ENCODE data around the gene KRT13.

Gene KRT13

DNA sequence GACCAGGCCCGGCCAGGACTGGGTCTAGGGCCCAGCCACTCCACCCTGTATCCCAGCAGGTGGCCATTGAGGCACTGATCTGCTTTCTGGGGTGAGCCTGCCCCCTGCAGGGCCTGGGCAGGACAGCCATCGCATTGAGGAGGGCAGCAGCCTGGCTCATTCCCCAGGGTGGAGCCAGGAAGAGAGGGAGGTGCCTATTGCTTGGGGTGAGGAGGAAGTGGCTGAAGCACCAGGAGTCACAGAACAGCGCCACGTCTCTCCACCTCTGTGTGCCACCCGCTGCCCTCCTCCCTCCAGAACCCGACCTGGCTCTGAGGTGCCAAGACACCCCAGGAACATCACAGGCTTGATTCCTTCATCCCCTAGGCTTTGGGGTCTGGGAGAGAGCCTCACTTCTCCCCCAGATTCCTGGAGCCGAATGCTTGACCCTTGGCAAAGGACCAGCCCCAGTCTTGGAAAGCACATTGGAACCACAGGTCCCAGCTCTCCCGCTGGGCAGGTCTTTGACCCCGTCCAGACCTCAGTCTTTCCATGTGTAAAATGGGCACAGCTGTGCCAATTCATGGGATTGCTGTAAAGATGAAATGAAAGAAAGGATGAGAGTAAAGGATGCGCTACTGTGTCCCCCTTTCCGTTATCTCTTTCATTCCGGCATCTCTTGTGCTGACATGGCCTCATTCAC is 8.5 kb downstream of the KRT13 start:
- peak in 9 of 56 donors; percentile 1 to 33 (median 10) for DNase-seq

DNA sequence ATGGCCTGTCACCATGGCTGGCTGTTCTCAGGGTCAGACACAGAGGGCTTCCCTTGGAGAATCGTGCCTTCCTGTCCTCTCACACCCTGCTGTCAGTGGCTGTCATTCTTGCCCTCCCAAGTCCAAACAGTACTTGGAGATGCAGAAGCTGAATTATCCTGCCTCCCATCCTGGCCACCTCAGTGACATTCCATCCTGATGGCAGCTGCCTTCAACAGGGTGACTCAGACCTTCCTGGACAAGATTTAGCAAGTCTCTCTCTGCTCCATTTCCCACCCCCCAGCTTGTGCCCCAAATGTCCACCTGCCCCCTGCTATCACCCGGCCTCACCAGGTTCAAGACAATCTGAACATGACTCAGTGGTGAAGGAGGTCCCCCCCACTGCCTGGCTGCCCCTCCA is 10.9 kb downstream of the KRT13 start:
- DNase-seq: no peak

DNA sequence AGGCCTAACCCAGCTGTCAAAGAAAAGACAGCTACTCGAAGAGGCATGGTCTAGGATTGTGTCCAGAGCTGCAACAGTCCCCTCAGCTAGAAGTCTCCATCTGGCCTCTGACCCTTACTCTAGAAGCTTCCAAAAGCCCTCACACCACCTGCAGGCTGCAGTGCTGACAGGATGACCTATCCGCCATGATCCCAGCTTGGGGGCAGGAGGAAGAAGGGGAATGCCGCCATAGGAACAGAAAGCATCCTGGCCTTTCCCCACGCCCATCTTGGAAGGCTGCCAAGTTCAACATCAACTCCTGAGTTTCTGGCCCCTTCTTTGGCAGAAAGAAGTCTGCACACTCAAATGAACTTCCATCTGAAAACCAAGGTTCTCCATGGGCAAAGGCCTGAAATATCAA is 12.6 kb downstream of the KRT13 start:
- peak in 1 of 56 donors; percentile 13 for DNase-seq

DNA sequence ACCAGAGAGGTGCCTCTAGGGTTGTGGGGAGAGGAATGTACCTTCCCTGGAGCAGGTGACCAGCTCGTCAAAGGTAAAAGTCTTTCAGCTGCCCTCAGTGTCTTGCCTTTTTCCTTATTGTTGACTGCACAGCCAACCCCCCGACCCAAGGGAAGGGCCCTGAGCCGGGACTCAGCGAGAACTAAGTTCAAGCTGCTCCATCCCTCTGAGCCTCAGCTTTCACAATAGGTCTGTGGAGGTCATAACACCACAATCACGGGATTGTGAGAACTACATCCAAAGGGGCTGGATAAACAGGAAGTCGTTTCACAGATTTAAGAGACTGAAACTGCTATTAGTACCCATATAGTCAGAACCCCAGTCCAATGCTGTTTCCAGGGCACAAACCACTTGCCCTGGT is 13.1 kb downstream of the KRT13 start:
- no peak for DNase-seq

DNA sequence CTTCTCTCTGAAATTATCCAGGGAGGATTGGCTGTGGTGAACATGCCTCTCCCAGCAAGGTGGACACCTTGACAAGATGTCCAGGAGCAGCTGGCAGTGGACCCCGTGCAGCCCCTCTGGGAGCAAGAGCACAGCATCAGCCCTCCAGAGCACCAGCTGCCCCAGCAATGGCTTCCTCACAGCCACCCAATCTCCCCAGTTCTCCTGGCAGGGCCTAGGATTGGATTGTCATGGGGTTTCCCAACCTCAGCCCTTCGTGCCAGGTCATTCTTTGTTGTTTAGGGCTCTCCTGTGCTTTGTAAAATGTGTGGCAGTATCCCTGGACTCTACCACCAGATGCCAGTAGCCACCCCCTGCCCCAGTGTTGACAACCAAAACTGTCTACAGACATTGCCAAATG is 13.9 kb downstream of the KRT13 start:
- DNase-seq: no peak

DNA sequence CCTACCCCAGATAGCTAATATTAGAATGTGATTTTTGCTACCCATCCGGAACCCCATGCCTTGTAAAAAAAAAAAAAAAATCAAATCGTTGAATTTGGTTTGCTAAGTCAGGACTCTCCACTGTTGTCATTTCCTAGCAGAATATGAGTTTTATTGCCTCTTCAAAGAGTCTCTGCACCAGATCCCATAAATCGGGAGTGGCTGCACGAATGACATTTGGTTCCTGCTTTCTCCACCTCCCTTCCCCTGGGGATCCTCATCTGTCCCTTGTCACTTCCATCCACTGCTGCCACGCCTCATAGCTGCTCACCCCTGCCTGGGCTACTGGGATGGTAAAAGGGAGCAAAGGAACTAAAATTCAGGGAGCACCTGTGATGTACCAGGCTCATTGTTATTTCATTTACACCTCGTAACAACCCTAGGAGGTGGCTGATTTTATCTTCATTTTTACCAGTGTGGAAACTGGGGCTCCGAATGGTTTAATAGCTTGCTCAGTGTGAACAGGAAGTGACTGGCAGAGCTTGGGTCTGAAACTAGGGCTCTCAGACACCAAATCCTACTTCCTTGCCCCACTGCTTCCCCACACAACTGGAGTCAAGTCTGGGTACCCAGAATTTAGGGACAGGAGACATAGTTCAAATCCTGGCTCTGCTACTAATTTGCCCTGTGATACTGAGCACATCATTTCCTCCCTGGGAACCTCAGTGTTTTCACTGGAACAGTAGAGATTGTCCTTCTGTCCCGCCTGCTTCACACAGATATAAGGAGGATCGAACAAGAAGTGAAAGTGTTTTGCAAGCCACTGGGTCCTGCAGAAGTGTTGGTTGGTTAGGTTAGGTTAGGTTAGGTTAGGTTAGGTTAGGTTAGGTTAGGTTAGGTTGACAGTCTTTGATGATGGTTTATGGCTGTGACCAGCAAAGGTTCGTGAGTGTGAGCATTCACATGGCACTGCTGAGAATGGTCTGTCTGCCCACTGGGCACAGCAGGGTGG is 15.1 kb downstream of the KRT13 start:
- no peak for DNase-seq

DNA sequence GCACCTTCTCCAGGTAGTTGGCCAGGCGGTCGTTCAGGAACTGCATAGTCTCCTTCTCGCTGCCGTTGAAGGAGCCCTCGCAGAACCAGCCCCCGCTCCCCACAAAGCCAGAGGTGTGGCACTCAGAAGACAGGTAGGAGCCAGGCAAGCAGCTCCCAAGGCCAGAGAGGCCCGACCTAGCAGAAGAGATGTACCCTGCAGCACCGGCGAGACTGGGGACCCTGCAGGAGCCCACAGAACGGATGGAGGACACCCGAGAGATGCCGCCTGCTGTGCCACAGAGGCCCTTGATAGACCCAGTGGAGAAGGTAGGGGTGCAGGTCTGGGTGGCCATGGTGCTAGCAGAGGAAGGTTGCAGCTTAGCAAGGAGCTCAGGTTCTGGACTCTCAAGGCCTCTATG is 15.9 kb downstream of the KRT13 start, which contains the start of gene KRT36:
TSS of gene KRT36 (minus strand) at position 380 of the 400 bp plus-strand sequence. CDS start at position 334, 46 bp downstream.
- DNase-seq: no peak

DNA sequence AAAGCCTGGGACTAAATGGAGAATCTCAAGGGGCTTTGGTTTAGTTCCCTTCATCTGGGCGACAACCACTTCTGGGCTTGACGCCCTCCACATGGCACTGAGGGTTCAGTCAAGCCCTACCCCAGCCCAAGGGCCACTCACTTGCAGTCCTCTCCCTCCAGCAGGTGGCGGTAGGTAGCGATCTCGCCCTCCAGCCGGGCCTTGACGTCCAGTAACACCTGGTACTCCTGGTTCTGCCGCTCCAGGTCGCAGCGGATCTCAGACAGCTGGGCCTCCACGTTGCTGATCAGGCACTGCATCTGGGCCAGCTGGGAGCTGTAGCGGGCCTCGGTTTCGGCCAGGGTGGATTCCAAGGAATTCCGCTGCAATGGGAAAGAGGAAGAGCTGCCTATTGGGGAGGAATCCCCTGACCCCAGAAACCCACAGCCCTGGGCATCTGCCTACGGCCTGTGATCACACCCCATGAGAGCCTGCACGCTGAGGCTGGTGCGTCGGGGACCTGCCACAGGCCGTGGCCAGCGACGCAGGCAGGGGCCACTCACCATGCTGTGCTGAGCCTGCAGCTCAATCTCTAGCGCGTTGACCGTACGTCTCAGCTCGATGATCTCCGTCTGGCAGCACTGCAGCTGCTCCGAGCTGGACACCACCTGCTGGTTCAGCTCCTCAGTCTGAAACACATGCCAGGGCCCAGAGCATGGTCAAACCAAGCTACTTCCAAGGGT is 18.4 kb downstream of the KRT13 start:
- DNase-seq: no peak

DNA sequence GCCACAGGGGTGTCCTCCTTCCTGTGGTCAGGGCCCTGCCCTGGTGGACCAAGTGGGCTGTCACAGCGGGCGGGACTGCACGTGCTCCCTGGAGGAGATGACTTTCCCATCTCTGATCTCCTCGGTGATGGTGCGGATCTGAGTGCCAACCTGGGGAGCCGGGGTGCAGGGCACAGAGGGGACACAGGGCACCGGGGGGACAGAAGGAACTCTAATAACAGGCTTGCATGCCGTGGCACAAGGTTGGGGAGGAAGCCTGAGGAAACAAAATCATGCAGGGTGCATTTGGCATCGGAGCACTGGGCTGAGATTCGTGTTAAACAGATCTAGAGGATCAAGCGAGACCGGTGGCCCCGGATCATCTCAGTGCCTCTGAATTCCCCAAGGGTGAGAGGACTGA is 19.1 kb downstream of the KRT13 start:
- DNase-seq: no peak

DNA sequence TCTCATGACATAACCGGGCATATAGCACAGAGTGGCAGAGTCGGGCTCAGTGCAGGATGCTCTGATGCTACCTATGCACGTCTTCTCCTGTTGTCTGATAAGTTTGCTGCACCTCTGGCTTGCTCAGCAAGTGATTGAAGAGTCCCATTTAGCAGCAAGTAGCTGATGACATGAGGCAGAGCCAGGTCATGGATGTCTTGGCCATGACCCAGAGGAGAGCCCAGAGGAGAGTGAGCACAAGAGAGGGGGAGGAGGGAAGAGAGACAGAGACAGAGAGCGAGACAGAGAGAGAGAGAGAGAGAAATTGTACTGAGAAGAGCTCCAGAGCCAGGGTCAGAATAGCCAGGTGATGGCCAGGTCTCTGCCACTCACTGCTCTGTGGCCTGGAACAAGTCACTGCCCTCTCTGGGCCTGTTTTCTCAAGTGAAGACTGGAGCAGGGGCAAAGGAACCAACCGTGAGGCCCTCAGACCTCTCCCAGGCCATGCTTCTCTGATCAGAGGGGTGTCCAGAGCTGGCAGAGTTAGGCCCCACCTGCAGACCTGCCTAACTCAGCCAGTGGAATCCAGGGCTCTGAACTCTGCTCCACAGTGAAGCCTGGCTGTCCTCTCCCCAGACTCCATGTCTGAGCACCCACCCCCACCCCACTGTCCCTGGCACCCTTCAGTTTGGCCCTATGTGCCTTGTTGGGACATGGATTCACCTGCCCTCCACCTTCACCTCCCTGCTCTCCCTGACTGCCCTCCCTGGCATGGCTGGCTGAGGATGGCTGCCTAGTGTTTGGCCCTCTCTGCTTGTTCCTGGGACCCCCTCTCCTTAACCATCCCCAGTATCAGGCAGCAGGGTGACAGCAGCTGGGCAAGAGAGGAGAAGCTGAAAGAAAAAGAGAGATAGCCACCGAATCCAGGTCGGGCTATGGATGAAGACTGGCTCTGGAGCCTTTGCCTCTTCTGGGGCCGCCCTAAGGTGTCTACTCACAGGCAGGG is 20.2 kb downstream of the KRT13 start:
- no peak for DNase-seq

DNA sequence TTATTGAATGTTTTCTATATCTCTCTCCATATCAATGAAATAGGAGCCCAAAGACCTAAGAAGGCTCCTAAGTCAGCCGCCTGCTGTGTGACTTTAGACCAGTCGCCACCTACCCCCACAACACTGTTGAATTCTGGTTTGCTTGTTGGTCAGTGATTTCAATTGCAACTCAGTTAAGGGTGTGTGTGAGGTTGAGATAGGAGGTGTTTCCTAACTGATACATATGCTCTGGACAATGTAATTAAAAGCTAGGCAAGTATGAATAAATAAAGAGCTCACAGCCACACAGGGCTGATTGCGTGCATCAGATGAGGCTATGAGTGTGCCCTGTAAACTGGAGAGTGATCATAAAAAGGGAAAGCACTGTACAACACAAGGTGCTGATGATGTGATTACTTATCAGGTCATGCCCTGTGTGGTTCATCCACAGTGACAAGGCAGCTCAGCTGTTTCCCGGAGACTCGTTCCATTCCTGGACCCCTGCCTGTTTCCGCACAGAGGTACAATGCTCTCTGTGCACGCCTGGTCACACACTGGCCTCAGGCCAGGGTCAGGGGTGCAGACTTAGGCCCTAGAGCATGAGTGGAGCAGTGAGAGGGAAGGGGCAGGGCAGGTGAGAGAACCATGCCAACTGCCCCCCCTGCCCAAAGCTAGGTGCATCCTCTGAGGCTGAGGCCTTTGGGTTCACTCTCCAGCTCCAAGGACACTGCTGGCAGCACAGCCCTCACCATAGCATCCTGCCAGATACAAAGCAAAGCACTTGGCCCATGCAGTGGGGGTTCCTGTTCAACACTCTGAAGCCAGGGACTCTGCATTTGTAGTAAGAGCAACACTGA is 21.2 kb downstream of the KRT13 start:
- no peak for DNase-seq

DNA sequence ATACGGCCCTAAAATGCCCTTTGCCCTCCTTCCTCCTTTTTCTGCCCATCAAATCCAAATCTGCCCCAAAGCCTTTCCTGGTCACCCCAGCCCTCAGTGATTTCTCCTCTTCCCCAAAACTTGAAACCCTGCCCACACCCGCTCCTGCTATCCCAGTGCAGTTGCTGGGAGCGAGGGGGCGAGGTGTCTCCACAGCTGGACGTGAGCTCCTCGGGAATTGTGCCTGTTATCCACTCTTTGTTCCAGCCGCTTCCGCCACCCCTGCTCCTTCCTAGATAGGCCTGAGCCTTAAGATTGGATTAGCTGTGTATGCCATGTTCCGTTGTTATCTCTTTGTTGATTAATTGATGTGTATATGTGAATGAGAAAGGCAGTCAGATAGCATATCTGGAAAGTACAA is 21.9 kb downstream of the KRT13 start:
- no peak for DNase-seq

DNA sequence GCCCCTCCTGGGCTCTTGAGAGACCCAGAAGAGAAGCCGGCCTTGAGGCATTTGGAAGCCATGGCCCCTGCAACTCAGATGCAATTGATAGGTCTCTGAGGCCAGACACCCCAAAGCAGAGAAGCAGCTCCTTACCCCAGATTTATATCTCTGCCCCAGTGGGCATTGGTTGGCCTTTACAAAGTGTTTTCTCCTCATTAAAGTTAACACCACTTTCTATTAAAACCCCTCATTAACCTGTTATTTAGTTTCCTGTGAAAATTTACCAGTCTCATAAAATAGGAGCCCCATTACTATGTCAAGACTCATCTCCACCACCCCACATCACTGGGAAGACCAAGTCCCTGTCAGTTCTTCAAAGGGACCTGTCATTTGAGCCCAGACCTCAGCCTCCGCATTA is 24.4 kb downstream of the KRT13 start, which contains the start of gene KRT35:
TSS of gene KRT35 (minus strand) at position 116 of the 400 bp plus-strand sequence. CDS start at position 62, 54 bp downstream.
- no peak for DNase-seq

DNA sequence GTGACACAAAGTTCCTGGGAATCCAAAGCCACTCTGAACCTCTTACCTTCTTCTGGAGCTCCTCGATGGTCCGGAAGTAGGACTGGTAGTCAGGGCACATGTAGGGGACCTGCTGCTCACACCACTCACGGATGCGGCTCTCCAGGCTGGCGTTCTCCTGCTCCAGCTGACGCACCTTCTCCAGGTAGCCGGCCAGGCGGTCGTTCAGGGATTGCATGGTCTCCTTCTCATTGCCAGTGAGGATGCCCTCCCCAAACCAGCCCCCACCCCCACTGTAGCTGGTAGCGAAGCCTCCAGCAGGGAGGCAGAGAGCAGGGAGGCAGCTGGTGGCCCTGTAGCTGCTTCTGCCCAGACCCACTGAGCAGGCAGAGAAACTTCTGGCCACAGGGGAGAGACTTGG is 24.8 kb downstream of the KRT13 start:
- no peak for DNase-seq

DNA sequence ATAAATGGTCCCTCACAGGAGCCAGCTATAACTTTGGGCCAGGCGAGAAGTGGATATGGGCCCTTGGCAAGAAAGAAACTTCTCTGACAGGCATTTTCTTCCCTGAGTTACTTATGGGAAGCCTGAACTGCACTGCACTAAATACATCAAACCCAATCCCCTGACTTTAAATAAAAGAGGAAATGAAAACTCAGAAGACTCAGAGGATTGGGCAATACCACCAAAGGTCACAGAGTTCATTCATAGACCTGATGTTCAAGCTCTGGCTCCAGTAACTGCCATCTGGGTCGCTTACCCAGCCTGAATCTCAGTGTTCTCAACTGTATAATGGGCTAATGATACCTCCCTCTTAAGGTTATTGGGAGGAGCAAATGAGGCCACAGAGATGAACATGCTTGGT is 25.3 kb downstream of the KRT13 start:
- no peak for DNase-seq

DNA sequence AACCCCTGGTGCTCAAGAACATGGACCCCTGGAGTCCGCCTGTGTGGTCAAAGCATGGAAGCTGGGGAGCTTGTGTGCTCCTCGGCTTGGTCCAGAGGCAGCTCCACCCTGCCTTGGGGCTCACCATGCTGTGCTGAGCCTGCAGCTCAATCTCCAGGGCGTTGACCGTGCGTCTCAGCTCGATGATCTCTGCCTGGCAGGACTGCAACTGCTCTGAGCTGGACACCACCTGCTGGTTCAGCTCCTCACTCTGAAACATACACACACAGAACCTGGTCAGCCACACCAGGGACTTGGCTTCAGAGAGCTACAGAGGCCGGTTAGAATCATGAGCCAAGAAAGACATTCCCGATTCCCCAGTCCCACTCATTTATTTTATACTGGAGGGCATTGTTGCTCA is 27.2 kb downstream of the KRT13 start:
- DNase-seq: no peak

DNA sequence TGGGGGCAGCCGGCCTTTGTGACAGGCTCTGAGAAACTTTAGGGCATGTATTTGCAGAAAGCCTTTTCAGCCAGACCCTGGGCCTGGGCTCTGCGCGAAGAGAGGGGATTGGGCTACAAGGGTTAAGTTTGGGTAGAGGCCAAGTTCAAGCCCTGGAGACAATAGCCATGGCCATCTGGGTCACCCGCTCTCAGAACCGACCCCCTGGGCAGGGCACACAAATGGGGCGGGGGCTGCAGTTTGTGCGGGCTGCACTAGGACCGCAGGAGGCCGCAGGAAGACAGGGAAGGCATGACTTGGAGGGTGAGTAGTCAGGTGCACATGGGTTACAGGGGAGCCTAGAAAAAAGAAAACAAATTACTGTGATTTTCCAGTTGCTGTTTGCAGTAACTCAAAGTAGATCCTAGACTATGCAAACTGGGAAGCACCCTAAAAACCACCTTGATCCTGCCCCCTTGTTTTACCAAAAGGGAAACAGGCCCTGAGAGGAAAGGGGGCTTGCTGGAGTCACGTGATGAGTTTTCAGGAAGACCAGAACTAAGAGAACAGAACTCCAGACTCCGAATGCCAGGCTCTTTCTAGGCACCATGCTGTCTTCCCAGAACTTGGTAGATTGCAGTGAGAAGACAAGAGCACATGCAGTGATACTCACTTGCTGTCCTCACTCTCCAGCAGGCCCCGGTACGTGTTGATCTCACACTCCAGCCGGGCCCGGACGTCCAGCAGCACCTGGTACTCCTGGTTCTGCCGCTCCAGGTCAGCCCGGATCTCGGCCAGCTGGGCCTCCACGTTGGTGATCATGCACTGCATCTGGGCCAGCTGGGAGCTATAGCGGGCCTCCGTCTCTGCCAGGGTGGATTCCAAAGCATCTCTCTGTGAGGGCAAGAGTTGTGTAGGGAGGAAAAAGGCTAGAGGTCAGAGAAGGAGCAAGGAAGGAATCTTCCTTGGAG is 28.3 kb downstream of the KRT13 start:
- DNase-seq: no peak

DNA sequence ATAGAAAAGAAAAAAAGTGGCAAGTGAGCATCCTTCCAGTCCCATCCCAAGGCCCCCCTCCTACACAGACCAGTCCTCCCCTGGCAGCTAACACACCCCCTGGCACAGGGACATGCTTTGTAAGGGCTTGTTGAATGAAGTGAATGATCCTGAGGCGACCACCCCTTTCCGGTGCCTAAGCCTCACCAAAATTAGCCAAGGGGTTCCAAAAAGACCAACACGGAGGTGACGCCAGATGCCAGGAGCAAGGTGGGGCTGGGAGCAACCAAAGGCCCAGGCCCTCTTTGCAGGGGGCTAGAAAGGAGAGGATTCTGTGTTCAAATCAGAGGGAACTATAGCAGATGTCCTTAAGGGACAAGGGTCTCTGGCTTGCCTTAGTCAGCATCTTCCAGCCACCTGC is 30.0 kb downstream of the KRT13 start:
- DNase-seq: no peak

Measured in amygdala (tissue), 56 donors.